WI38 (cell line): Measurements from ENCODE around the gene MAP7D1.

Source experiments
- H3K4me3 ChIP-seq: 2 replicates; pipeline ENCODE4 v1.5.1; 2011; ENCODE audit warnings: low read depth, mild to moderate bottlenecking, control low read depth, low read length
- CTCF ChIP-seq: IDR thresholded peaks from 2 replicates; pipeline ENCODE4 v1.5.1; 2012; ENCODE audit warnings: low read depth, mild to moderate bottlenecking, control low read depth, low read length

The MAP7D1 gene

DNA sequence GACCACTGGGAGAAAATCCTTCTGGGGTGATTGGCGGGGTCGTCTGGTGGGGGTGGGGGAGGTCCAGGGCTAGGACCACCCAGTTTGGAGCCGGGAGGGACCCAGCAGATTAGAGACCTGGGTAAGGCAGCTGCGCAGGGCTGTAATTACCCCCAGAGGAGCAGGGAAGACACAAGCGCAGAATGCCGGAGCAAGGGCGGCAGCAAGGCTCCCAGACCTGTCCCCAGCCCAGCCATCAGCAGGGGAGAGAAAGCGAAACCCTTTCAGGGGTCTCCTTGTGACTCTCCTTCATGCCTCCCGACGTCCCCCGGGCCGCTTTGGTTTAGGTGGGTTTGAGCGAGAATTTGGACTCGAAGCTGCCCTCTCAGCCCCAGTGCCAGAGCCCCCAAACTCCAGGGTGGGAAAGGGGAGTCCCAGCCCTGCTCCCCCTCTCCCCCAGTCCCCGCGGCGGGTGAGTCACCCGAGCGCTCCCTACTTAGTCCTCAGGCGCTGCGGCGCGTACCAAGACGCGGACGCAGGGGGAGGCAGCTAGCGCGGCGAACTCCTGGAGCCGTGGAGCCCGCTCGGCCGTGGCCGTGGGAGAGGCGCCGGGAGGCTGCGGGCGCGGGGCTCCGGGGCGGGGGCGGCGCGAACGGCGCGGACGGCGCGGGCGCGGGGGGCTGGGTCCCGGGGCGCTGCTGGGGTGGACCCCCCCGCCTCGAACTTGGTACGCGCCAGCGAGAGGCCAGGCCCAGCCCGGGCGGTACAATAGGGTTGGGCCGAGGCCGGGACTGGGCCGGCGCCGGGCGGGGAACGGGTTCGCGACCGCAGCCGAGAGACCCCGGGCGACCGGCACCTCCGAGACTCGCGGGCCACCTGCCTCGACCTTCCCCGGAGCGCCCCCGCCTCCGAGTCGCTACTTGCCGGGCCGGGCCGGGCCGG lies at the start of gene MAP7D1:
MAP7D1 (plus strand) TSS at position 753 of the 921 bp plus-strand sequence. CDS start 258 bp downstream, outside the sequence.
- peak within 1 kb of the TSS; percentile 94 for H3K4me3 ChIP-seq
- TF ChIP-seq CTCF: no peak

DNA sequence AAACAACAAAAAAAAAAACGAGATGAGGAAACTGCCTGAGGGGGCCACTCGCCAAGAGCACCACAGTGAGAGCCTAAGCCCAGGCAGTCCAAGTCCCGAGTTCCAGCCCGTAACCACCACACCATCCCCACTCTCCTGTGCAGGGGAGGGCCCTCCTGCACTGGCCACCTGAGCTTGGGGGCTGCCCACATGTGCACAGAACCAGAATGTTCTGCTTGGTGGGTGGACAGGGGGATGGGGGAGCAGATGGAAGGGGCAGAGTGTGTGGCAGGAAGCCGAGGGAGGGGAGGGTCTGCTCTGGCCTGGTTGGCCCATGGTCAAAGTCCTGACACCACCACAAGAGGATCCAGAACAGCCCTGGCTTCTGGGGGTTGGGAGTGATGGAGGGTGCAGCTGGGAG lies 49.7 kb upstream of the MAP7D1 start:
- no peak overlapping the region for H3K4me3 ChIP-seq
- no peak for TF ChIP-seq CTCF

GRCh38 chr1:36107394-36107793 lies 48.6 kb upstream of the MAP7D1 start:
- H3K4me3 ChIP-seq: no peak overlapping the region
- no peak for TF ChIP-seq CTCF

DNA sequence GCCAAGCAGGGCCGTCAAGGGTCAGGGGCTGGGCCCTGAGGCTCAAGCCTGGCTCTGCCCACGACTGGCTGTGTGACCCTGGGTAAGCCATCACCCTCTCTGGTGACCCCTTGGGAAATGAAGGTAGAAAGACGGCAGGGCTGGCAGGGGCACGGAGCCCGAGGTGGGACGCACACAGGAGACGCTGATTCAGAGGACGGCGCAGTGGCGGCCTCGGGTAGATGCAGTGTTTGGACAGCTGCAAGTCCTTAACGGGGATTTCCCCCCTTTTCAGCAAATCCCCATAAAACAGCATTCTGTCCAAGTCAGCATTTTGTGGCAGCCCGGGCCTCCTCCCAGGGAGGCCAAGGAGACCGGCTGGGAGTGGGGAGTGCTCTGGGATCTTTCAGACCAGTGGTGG lies 47.6 kb upstream of the MAP7D1 start:
- H3K4me3 ChIP-seq: no peak overlapping the region
- no peak for TF ChIP-seq CTCF

GRCh38 chr1:36109041-36109679 lies 46.8 kb upstream of the MAP7D1 start:
- TF ChIP-seq CTCF: no peak
- no peak overlapping the region for H3K4me3 ChIP-seq

DNA sequence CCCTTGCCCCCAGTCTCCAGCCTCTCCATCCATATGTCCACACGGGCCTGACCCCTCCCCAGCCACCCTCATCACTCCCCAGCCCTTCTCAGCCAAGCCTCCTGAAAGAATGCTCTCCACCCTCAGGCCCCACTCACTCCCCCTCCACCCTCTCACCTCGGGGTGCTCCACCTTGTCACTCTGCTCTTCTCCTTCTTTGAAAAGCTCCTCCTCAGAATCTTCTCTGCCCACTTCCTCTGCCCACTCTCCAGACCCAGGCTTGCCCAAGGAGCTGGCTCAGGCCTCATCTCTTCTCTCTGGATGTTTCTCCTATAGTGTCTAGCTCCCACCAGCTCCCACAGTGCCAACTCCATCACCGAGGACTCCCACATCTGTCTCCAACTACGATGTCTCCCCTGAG lies 44.8 kb upstream of the MAP7D1 start:
- TF ChIP-seq CTCF: no peak
- no peak overlapping the region for H3K4me3 ChIP-seq

DNA sequence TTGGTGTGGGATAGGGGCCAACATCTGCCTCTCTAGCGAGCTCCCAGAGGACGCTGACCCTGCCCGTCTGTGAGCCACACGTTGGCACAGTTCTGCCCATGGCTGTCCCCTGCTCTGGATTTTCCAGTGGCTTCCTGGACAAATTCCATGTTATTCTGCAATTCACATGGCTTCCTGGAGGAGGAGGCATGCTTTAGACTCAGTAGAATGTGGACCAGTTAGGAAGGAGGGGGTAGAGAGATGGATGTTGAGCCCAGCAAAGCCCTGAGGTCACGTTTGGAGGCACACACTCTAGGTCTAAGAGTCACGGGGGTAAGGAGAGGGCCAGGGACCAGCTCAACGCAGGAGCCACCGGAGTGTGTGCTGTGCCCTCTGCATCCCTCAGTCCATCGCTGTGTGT lies 43.1 kb upstream of the MAP7D1 start:
- no peak overlapping the region for H3K4me3 ChIP-seq

More for the DNA sequence above, 43.1 kb upstream of the MAP7D1 start:
- TF ChIP-seq CTCF: no peak
